LNCAP (cell line): ENCODE measurements around the gene RBM43.

Source experiments
- TF ChIP-seq, protein P1 (sequence below): fragments of 450-650 bp; IDR thresholded peaks from 2 replicates; pipeline ENCODE4 v1.5.1; 2017; ENCODE audit warnings: mild to moderate bottlenecking

The RBM43 gene

DNA sequence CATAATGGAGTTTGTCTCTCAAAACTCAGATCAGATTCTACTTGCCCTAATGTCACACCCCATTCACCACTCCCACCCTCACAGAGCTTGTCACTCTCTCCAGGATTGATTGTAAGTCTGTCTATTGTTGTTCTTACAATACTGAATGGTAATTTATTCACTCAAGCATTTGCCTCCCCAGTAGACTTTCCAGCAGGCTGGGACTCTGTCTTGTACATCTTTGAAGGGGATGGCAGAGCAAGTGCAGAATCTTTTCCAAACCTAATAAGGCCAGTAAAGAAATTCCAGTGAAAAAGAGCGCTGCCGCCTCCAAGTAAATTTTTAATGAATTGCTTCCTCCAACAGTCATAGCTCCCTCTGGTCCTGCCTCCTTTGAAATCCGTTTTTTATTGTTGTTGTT lies 56.9 kb downstream of the RBM43 start:
- TF ChIP-seq, protein P1, sequence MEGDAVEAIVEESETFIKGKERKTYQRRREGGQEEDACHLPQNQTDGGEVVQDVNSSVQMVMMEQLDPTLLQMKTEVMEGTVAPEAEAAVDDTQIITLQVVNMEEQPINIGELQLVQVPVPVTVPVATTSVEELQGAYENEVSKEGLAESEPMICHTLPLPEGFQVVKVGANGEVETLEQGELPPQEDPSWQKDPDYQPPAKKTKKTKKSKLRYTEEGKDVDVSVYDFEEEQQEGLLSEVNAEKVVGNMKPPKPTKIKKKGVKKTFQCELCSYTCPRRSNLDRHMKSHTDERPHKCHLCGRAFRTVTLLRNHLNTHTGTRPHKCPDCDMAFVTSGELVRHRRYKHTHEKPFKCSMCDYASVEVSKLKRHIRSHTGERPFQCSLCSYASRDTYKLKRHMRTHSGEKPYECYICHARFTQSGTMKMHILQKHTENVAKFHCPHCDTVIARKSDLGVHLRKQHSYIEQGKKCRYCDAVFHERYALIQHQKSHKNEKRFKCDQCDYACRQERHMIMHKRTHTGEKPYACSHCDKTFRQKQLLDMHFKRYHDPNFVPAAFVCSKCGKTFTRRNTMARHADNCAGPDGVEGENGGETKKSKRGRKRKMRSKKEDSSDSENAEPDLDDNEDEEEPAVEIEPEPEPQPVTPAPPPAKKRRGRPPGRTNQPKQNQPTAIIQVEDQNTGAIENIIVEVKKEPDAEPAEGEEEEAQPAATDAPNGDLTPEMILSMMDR, result no peak

DNA sequence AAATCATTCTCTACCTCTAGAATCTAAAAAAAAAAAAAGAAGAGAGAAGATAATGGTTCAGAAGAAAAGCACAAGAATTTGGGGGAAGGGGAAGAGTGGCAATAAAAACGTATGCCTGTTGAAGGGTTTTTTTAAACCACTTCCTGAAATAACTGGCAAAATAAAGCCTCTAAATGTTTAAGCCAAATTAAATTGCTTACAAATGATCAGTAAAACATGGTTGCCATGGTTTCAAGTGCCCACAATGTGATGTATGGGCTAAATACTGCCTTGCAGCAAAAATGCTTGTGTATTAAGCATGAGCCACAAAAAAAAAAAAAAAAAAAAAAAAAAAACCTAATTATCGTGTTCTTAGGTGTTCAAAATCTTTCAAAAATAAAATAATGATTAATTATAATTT lies 60.8 kb downstream of the RBM43 start:
- TF ChIP-seq, protein P1, result no peak

DNA sequence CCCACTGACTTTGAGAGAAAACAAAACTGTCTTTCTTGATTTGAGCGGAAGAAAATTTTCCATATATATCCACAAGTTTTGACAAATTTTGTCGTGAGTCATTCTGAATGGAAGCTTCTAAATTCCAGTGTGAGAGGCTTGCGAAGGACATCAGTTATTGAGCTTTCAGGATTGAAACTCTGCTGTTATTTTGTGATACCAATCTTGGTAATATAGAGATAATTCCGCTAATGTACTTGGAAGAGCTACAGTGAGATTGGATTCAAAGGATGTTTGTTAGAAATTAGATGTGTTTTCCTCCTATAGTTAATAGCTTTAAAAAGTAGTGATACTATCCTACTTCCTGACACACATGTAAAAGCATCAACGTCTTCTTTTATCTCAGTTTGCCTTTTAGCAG lies 61.4 kb downstream of the RBM43 start:
- TF ChIP-seq, protein P1, result no peak

DNA sequence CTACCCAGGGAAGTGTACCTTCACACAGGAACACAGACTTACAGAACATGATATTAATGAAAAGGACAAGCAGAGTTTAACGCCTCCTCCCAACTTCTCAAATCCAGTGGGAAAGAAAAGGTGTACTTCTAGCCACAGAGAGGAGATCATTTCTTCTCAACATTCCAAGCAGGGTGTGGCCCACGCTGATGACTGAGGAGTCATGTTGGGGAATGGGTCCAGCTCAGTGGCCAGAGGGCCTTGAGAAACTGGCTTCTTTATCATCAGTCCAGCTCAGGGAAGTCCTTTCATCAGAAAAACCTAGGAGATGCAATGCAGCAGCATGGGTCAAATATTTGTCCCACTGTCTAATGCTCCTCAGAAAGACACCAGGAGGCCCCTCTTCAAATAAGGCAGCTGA lies 63.0 kb downstream of the RBM43 start:
- TF ChIP-seq, protein P1, result no peak
